Mononuclear cell (primary cell): ENCODE measurements around the gene PATJ. TPM values are rescaled to one million over a fixed set of nuclear protein-coding genes. Genes with fewer than 3 reads are reported as not detected.
"Not testable (repeated sequence)": the region's sequence is repeated elsewhere in the genome, so short reads cannot be mapped to it uniquely, and the experiment has no call there.

Experiments
- H3K27me3 ChIP-seq: 2 replicates; pipeline ENCODE4 v1.6.0; 2011; ENCODE audit warnings: low read length, control low read depth; ENCODE audit not compliant: insufficient read depth
- H3K4me1 ChIP-seq: 2 replicates; pipeline ENCODE4 v1.5.1; 2011; ENCODE audit warnings: mild to moderate bottlenecking, low read length, control low read depth; ENCODE audit not compliant: insufficient read depth
- H3K4me3 ChIP-seq: 2 replicates; pipeline ENCODE4 v1.5.1; 2011; ENCODE audit warnings: mild to moderate bottlenecking, low read length, moderate library complexity
- H3K9me3 ChIP-seq: 2 replicates; pipeline ENCODE4 v1.5.1; 2011; ENCODE audit warnings: low read depth, mild to moderate bottlenecking, control low read depth, low read length
- total RNA-seq: library from RNA; depleted of rRNA; stranded (reverse); fragments of >200 nt; gene quantifications from one replicate; pipeline ENCODE4 v1.2.3, GENCODE V29; 2012

Gene PATJ
- 45.0 TPM for total RNA-seq

- H3K4me3 ChIP-seq: peak within 1 kb of the TSS; percentile 49
- H3K27me3 ChIP-seq: no peaks in the 10 kb centered on the region
- H3K9me3 ChIP-seq: no peaks in the 10 kb centered on the region
- H3K4me1 ChIP-seq: peaks cover 18% of the 10 kb centered on the region
Observed at GRCh38 chr1:61741711-61742619, at the start of gene PATJ. Gene PATJ, plus strand, starts transcription at chr1:61742480. Its CDS starts 20,413 bp downstream, at chr1:61762893.

GRCh38 chr1:61699911-61700851, 42.1 kb upstream of the PATJ start:
- H3K4me1 ChIP-seq: no peaks in the 10 kb centered on the region
- H3K27me3 ChIP-seq: no peaks in the 10 kb centered on the region
- H3K9me3 ChIP-seq: no peaks in the 10 kb centered on the region
- no peak overlapping the region for H3K4me3 ChIP-seq

- H3K27me3 ChIP-seq: no peaks in the 10 kb centered on the region
- H3K4me1 ChIP-seq: no peaks in the 10 kb centered on the region
- no peaks in the 10 kb centered on the region for H3K9me3 ChIP-seq
- H3K4me3 ChIP-seq: no peak overlapping the region
Observed at GRCh38 chr1:61708953-61709907, 33.0 kb upstream of the PATJ start.

GRCh38 chr1:61709908-61710289, 32.4 kb upstream of the PATJ start:
- H3K9me3 ChIP-seq: no peaks in the 10 kb centered on the region
- no peak overlapping the region for H3K4me3 ChIP-seq
- no peaks in the 10 kb centered on the region for H3K27me3 ChIP-seq
- H3K4me1 ChIP-seq: no peaks in the 10 kb centered on the region

GRCh38 chr1:61711257-61711656, 31.0 kb upstream of the PATJ start:
- not testable (repeated sequence) for H3K4me1 ChIP-seq, H3K27me3 ChIP-seq, H3K9me3 ChIP-seq, H3K4me3 ChIP-seq

- Histone ChIP-seq H3K27me3 (no peaks in the 10 kb centered on the region), H3K4me3 (no peak overlapping the region), H3K9me3 (no peaks in the 10 kb centered on the region), H3K4me1 (no peaks in the 10 kb centered on the region)
Observed at GRCh38 chr1:61711969-61712368, 30.3 kb upstream of the PATJ start.

- H3K4me3 ChIP-seq, H3K4me1 ChIP-seq, H3K9me3 ChIP-seq, H3K27me3 ChIP-seq: not testable (repeated sequence)
Observed at GRCh38 chr1:61718996-61719663, 23.1 kb upstream of the PATJ start.

- Histone ChIP-seq H3K9me3 (no peaks in the 10 kb centered on the region), H3K4me3 (peak overlapping the region; percentile 98), H3K27me3 (no peaks in the 10 kb centered on the region), H3K4me1 (peaks cover 20% of the 10 kb centered on the region)
Observed at GRCh38 chr1:61724506-61724812, 17.8 kb upstream of the PATJ start.

- H3K27me3 ChIP-seq: no peaks in the 10 kb centered on the region
- H3K9me3 ChIP-seq: no peaks in the 10 kb centered on the region
- H3K4me1 ChIP-seq: peaks cover 20% of the 10 kb centered on the region
Observed at GRCh38 chr1:61724813-61725694, 17.2 kb upstream of the PATJ start, which contains the start of gene TM2D1. Gene TM2D1, minus strand, starts transcription at chr1:61725141. Its CDS starts 21 bp downstream, at chr1:61725120.

GRCh38 chr1:61727544-61727943, 14.7 kb upstream of the PATJ start:
- Histone ChIP-seq H3K4me1 (peaks cover 15% of the 10 kb centered on the region), H3K27me3 (no peaks in the 10 kb centered on the region), H3K4me3 (no peak overlapping the region), H3K9me3 (no peaks in the 10 kb centered on the region)

More at GRCh38 chr1:61724813-61725694, 17.2 kb upstream of the PATJ start, which contains the start of gene TM2D1:
- peak within 1 kb of the TSS; percentile 98 for H3K4me3 ChIP-seq

GRCh38 chr1:61730679-61731078, 11.6 kb upstream of the PATJ start:
- not testable (repeated sequence) for H3K4me3 ChIP-seq, H3K9me3 ChIP-seq, H3K27me3 ChIP-seq, H3K4me1 ChIP-seq

GRCh38 chr1:61732726-61733125, 9.6 kb upstream of the PATJ start:
- H3K9me3 ChIP-seq: no peaks in the 10 kb centered on the region
- peaks cover 5% of the 10 kb centered on the region for H3K4me1 ChIP-seq
- no peaks in the 10 kb centered on the region for H3K27me3 ChIP-seq
- no peak overlapping the region for H3K4me3 ChIP-seq
